Astrocyte (in vitro differentiated cells and primary cell): ENCODE results near the gene TMEM256.

Source experiments
- CTCF ChIP-seq: IDR thresholded peaks from 2 replicates; pipeline ENCODE4 v1.5.1; 2011; ENCODE audit warnings: low read depth, mild to moderate bottlenecking, inconsistent platforms, low read length, moderate library complexity; ENCODE audit not compliant: insufficient read depth
- EZH2 ChIP-seq: IDR thresholded peaks from 2 replicates; pipeline ENCODE4 v1.6.1; 2012; ENCODE audit warnings: mild to moderate bottlenecking, low read length, inconsistent platforms; ENCODE audit not compliant: insufficient read depth

- TF ChIP-seq CTCF (no peak), EZH2 (no peak)
Observed at GRCh38 chr17:7414837-7415236, 10.9 kb upstream of the TMEM256 start.
